ENCODE results near the gene TRDN.
A peak's percentile ranks its signal among the peaks of the same experiment; 100 is the strongest.

GRCh38 chr6:123393331-123393730 lies 243.4 kb downstream of the TRDN start:
- TF ChIP-seq CTCF (IDR thresholded peaks at IDR 0.05) (peak in 2 of 7 experiments; percentile 8 to 28), POLR2A (IDR thresholded peaks at IDR 0.05) (no peak)

Data from body of pancreas (tissue), 4 donors.